SU-DHL-6 (cell line): ENCODE data around the gene LYSMD2.

Source experiments
- H2AFZ ChIP-seq: fragments of 200-600 bp; sonication (generic); 2 replicates; pipeline ENCODE4 v1.6.1; 2014; ENCODE audit warnings: low read depth, mild to moderate bottlenecking, moderate library complexity, mixed read lengths, antibody characterized with exemption, low read length; ENCODE audit not compliant: severe bottlenecking
- H3F3A ChIP-seq: fragments of 200-600 bp; shearing (Covaris generic); 2 replicates; pipeline ENCODE4 v1.6.0; 2016; ENCODE audit warnings: antibody characterized with exemption, mild to moderate bottlenecking; ENCODE audit not compliant: insufficient read depth
- H3K27ac ChIP-seq: fragments of 200-600 bp; sonication (generic); 2 replicates; pipeline ENCODE4 v1.5.1; 2016; ENCODE audit warnings: low read depth, mild to moderate bottlenecking, low read length, moderate library complexity, mixed read lengths
- H3K27me3 ChIP-seq: fragments of 200-600 bp; sonication (generic), shearing (Covaris generic); 2 replicates; pipeline ENCODE4 v1.6.0; 2014; ENCODE audit warnings: mild to moderate bottlenecking, low read length
- H3K36me3 ChIP-seq: fragments of 200-600 bp; sonication (generic); 2 replicates; pipeline ENCODE4 v1.6.1; 2014; ENCODE audit warnings: mild to moderate bottlenecking, low read length, mixed read lengths
- H3K4me2 ChIP-seq: fragments of 300-600, 200-600 bp; shearing (Covaris generic), sonication (generic); 2 replicates; pipeline ENCODE4 v1.6.0; 2014; ENCODE audit warnings: low read length, low read depth, mild to moderate bottlenecking; ENCODE audit not compliant: poor library complexity, severe bottlenecking
- H3K4me3 ChIP-seq: fragments of 200-600 bp; sonication (generic); 2 replicates; pipeline ENCODE4 v1.5.1; 2014; ENCODE audit warnings: antibody characterized with exemption, low read length, mild to moderate bottlenecking, mixed read lengths; ENCODE audit not compliant: insufficient read depth, poor library complexity, severe bottlenecking
- H3K79me2 ChIP-seq: fragments of 200-600 bp; sonication (generic); 2 replicates; pipeline ENCODE4 v1.6.1; 2014; ENCODE audit warnings: mild to moderate bottlenecking, low read length, moderate library complexity; ENCODE audit not compliant: insufficient read depth
- H3K9ac ChIP-seq: fragments of 200-600 bp; sonication (generic); 2 replicates; pipeline ENCODE4 v1.7.0; 2014; ENCODE audit warnings: mild to moderate bottlenecking, low read length
- H3K9me2 ChIP-seq: fragments of 200-600 bp; sonication (generic); replicated peaks from 2 replicates; pipeline ENCODE4 v1.6.1; 2014; ENCODE audit warnings: low read length; ENCODE audit not compliant: insufficient read depth
- H3K9me3 ChIP-seq: fragments of 200-600 bp; sonication (generic); 2 replicates; pipeline ENCODE4 v1.6.1; 2014; ENCODE audit warnings: low read length, mixed read lengths; ENCODE audit not compliant: insufficient read depth
- H4K20me1 ChIP-seq: fragments of 200-600 bp; sonication (generic); 2 replicates; pipeline ENCODE4 v1.6.1; 2014; ENCODE audit warnings: low read depth, mild to moderate bottlenecking, antibody characterized with exemption, low read length, moderate library complexity, mixed read lengths
- EZH2phosphoT487 ChIP-seq: fragments of 200-600 bp; sonication (generic), shearing (Covaris generic); conservative IDR thresholded peaks from 2 replicates; pipeline ENCODE4 v1.6.1; 2018; ENCODE audit warnings: mild to moderate bottlenecking, antibody characterized with exemption, low read length, moderate library complexity, mixed read lengths
- TF ChIP-seq, protein P1 (sequence below): fragments of 200-600 bp; sonication (generic); IDR thresholded peaks from one replicate; pipeline ENCODE4 v1.5.1; 2017; ENCODE audit warnings: antibody characterized with exemption, mild to moderate bottlenecking, low read length, moderate library complexity; ENCODE audit not compliant: insufficient read depth, poor library complexity, severe bottlenecking

LYSMD2 gene

DNA sequence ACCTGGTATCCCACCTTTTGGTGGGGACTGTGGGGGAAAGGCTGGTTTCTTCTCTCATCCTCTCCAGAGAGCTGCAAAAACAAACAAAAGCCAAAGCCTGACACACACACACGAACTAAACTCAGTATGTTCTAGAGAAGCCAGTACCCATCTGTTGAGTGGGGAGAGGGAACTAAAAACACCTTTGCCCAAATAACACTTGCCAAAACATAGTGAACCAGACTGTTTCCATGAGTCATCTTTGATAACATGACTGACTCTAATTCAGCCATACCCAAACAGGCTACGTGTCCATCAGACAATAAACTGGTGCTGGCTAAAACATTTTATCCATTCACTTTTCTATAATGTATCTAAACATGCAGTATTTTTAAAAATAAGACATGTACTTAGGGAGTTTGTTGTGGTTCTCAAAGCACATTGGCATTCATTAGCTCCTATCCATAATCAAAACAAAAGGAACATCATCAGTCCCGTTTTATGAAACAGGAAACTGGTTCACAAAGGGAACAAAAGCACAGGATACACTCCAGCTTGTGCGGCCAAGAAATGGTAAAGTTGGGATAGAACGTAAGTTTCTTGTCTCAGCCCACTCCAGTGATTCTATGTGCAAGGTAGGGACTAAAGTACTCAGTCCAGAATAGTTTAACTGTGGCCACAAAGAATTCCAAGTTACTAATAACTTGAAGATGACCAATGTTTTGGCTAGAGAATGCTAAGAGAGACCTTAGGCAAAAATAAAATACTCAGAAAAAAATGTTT is 16.1 kb downstream of the LYSMD2 start:
- H2AFZ ChIP-seq, result no peak overlapping the region
- no peaks in the 10 kb centered on the region for H3K27me3 ChIP-seq
- H4K20me1 ChIP-seq, result no peaks in the 10 kb centered on the region; the same call in 1 of the 2 replicates
- no peak overlapping the region for H3K9ac ChIP-seq
- no peak overlapping the region for H3K4me3 ChIP-seq
- no peaks in the 10 kb centered on the region for H3K9me2 ChIP-seq
- no peak overlapping the region for H3K4me2 ChIP-seq
- H3K79me2 ChIP-seq, result no peaks in the 10 kb centered on the region
- H3K36me3 ChIP-seq, result no peaks in the 10 kb centered on the region
- TF ChIP-seq, protein P1, sequence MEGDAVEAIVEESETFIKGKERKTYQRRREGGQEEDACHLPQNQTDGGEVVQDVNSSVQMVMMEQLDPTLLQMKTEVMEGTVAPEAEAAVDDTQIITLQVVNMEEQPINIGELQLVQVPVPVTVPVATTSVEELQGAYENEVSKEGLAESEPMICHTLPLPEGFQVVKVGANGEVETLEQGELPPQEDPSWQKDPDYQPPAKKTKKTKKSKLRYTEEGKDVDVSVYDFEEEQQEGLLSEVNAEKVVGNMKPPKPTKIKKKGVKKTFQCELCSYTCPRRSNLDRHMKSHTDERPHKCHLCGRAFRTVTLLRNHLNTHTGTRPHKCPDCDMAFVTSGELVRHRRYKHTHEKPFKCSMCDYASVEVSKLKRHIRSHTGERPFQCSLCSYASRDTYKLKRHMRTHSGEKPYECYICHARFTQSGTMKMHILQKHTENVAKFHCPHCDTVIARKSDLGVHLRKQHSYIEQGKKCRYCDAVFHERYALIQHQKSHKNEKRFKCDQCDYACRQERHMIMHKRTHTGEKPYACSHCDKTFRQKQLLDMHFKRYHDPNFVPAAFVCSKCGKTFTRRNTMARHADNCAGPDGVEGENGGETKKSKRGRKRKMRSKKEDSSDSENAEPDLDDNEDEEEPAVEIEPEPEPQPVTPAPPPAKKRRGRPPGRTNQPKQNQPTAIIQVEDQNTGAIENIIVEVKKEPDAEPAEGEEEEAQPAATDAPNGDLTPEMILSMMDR, result no peak
- TF ChIP-seq EZH2phosphoT487, result no peak
- no peaks in the 10 kb centered on the region for H3K9me3 ChIP-seq
- H3F3A ChIP-seq, result no peaks in the 10 kb centered on the region
- no peak overlapping the region for H3K27ac ChIP-seq

DNA sequence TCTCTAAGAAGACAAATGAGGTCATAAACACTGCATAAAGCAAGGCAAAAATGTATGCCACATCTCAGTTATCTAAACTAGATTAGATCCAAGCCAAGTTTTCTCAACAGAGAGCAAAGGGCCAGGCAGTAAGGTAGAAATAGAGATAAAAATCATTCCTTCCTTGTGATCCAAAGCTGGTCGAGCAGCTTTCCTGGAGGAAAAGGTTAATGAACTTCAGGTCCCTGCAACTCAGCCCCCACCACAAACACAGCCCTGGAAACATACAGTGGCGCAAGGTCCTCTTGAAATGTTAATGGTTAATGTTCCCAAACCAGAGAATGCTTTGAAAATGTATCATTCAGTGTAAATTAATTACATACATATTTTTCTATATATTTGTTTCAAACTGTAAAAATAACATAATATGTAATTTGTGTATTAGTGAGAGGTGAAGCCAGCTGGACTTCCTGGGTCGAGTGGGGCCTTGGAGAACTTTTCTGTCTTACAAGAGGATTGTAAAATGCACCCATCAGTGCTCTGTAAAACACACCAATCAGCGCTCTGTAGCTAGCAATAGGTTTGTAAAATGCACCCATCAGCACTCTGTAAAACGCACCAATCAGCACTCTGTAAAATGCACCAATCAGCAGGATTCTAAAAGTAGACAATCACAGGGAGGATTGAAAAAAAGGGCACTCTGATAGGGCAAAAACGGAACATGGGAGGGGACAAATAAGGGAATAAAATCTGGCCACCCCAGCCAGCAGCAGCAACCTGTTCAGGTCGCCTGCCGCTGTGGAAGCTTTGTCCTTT is 17.1 kb downstream of the LYSMD2 start:
- H3K4me3 ChIP-seq, result no peak overlapping the region
- H3F3A ChIP-seq, result no peaks in the 10 kb centered on the region
- no peaks in the 10 kb centered on the region for H3K79me2 ChIP-seq
- H3K9me2 ChIP-seq, result no peaks in the 10 kb centered on the region
- no peaks in the 10 kb centered on the region for H3K9me3 ChIP-seq
- H3K9ac ChIP-seq, result no peak overlapping the region
- no peak for TF ChIP-seq EZH2phosphoT487
- TF ChIP-seq, protein P1, result no peak
- H3K27ac ChIP-seq, result no peak overlapping the region
- no peaks in the 10 kb centered on the region for H3K27me3 ChIP-seq
- H3K4me2 ChIP-seq, result no peak overlapping the region
- no peak overlapping the region for H2AFZ ChIP-seq
- H4K20me1 ChIP-seq, result no peaks in the 10 kb centered on the region; the same call in 1 of the 2 replicates
- H3K36me3 ChIP-seq, result no peaks in the 10 kb centered on the region

GRCh38 chr15:51718746-51719145 is 18.7 kb downstream of the LYSMD2 start:
- Histone ChIP-seq H3K9ac (no peak overlapping the region), H4K20me1 (no peaks in the 10 kb centered on the region; the same call in 1 of the 2 replicates), H3K36me3 (no peaks in the 10 kb centered on the region), H3K9me3 (no peaks in the 10 kb centered on the region), H3K4me2 (no peak overlapping the region), H3K27ac (no peak overlapping the region), H3K9me2 (no peaks in the 10 kb centered on the region), H2AFZ (no peak overlapping the region), H3K27me3 (no peaks in the 10 kb centered on the region), H3K79me2 (no peaks in the 10 kb centered on the region), H3K4me3 (no peak overlapping the region), H3F3A (no peaks in the 10 kb centered on the region)
- TF ChIP-seq, protein P1, result no peak
- no peak for TF ChIP-seq EZH2phosphoT487
